ENCODE results near the gene EVC.
"Not testable (repeated sequence)": the region's sequence is repeated elsewhere in the genome, so short reads cannot be mapped to it uniquely, and the experiment has no call there.

DNA sequence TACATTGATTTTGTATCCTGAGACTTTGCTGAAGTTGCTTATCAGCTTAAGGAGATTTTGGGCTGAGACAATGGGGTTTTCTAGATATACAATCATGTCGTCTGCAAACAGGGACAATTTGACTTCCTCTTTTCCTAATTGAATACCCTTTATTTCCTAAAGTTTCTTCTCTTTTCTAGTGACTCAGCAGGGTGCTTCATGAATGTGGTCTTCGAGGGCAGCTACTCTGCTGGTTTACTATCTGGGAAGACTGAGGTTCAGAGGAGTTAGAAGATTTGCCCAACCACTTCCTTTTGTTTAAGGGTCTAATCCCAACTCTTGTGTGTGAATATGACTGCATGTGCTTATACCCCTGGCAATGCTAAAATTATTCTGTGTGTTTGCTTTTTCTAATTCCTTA is 17.4 kb downstream of the EVC start:
- not testable (repeated sequence) for TF ChIP-seq POLR2AphosphoS5 (IDR thresholded peaks at IDR 0.05; ENCODE audit: low read depth, low read length); POLR2A (IDR thresholded peaks at IDR 0.05; ENCODE audit: low read depth, low read length); TAF1 (IDR thresholded peaks at IDR 0.05; ENCODE audit: borderline replicate concordance, low read depth, low read length)
